ENCODE measurements around the gene TMEM254.

GRCh38 chr10:80075781-80076180, 2.7 kb upstream of the TMEM254 start:
- no peak for TF ChIP-seq EZH2 (IDR thresholded peaks at IDR 0.05; ENCODE audit: borderline replicate concordance)
- TF ChIP-seq, protein P1, sequence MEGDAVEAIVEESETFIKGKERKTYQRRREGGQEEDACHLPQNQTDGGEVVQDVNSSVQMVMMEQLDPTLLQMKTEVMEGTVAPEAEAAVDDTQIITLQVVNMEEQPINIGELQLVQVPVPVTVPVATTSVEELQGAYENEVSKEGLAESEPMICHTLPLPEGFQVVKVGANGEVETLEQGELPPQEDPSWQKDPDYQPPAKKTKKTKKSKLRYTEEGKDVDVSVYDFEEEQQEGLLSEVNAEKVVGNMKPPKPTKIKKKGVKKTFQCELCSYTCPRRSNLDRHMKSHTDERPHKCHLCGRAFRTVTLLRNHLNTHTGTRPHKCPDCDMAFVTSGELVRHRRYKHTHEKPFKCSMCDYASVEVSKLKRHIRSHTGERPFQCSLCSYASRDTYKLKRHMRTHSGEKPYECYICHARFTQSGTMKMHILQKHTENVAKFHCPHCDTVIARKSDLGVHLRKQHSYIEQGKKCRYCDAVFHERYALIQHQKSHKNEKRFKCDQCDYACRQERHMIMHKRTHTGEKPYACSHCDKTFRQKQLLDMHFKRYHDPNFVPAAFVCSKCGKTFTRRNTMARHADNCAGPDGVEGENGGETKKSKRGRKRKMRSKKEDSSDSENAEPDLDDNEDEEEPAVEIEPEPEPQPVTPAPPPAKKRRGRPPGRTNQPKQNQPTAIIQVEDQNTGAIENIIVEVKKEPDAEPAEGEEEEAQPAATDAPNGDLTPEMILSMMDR (IDR thresholded peaks at IDR 0.05; ENCODE audit: poor library complexity): no peak

Measured in hepatocyte (in vitro differentiated cells).